Stimulated activated naive CD4-positive, alpha-beta T cell treated with Interleukin-2 at 50 U/mL for 16 hours (primary cell): ENCODE data around the gene FAP.

Experiments
- DNase-seq: peaks from one replicate; lab custom pipeline; 2025; lab: John Stamatoyannopoulos, UW

FAP gene

GRCh38 chr2:162185541-162186232 is 57.6 kb downstream of the FAP start:
- DNase-seq = no peak

GRCh38 chr2:162184821-162185450 is 58.3 kb downstream of the FAP start:
- DNase-seq = no peak

- DNase-seq = no peak
These were observed 58.9 kb downstream of the FAP start for GRCh38 chr2:162184359-162184758.

GRCh38 chr2:162182395-162182794 is 60.9 kb downstream of the FAP start:
- DNase-seq = no peak

- DNase-seq = no peak
These were observed 65.9 kb downstream of the FAP start for GRCh38 chr2:162177301-162177700.

GRCh38 chr2:162175714-162176113 is 67.5 kb downstream of the FAP start:
- DNase-seq = no peak

- no peak for DNase-seq
These were observed 68.5 kb downstream of the FAP start for GRCh38 chr2:162174746-162175145.

- DNase-seq = no peak
These were observed 70.4 kb downstream of the FAP start for GRCh38 chr2:162172802-162173370.

GRCh38 chr2:162166745-162167144 is 76.5 kb downstream of the FAP start:
- DNase-seq = no peak

GRCh38 chr2:162166174-162166573 is 77.1 kb downstream of the FAP start:
- DNase-seq = no peak

GRCh38 chr2:162164802-162165201 is 78.4 kb downstream of the FAP start:
- DNase-seq = no peak

GRCh38 chr2:162159446-162159845 is 83.8 kb downstream of the FAP start:
- no peak for DNase-seq

- no peak for DNase-seq
These were observed 87.1 kb downstream of the FAP start for GRCh38 chr2:162156149-162156548.

- no peak for DNase-seq
These were observed 88.2 kb downstream of the FAP start for GRCh38 chr2:162155093-162155492.

- DNase-seq = peak; percentile 29
These were observed 89.5 kb downstream of the FAP start for GRCh38 chr2:162153608-162154224.

GRCh38 chr2:162152147-162152546 is 91.1 kb downstream of the FAP start, which contains the start of gene GCG:
Gene GCG, minus strand, starts transcription at chr2:162152247. Its CDS starts 3,069 bp downstream, at chr2:162149178.
- DNase-seq = no peak

GRCh38 chr2:162149940-162150339 is 93.3 kb downstream of the FAP start:
- no peak for DNase-seq

GRCh38 chr2:162149466-162149865 is 93.8 kb downstream of the FAP start:
- no peak for DNase-seq

GRCh38 chr2:162148956-162149355 is 94.3 kb downstream of the FAP start:
- no peak for DNase-seq

GRCh38 chr2:162143969-162144368 is 99.3 kb downstream of the FAP start:
- no peak for DNase-seq

- no peak for DNase-seq
These were observed 104.9 kb downstream of the FAP start for GRCh38 chr2:162138310-162138709.

GRCh38 chr2:162127422-162127821 is 115.8 kb downstream of the FAP start:
- no peak for DNase-seq

GRCh38 chr2:162126527-162126926 is 116.7 kb downstream of the FAP start:
- DNase-seq = no peak
